Liver (tissue), 9 donors: ENCODE results near the gene RPL34. TPM values are rescaled to one million over a fixed set of nuclear protein-coding genes. Genes with fewer than 3 reads are reported as not detected.

Experiments
- DNase-seq: peaks from one replicate; pipeline ENCODE4 v3.0.0-alpha.2; 2017; ENCODE audit warnings: low spot score
- H3K27ac ChIP-seq, 2 donors: one replicate each; pipeline ENCODE4 v1.7.0; 2013; ENCODE audit warnings: inconsistent platforms in 2 of 2, low read length in 2 of 2, control low read depth in 1 of 2, low read depth in 1 of 2, mild to moderate bottlenecking in 1 of 2
- H3K27me3 ChIP-seq, 4 donors: one replicate each; pipeline versions ENCODE4 v1.6.1 to v1.7.0; 2013; ENCODE audit warnings: low read length in 3 of 4, inconsistent platforms in 1 of 4, mild to moderate bottlenecking in 1 of 4, moderate library complexity in 1 of 4; ENCODE audit not compliant: control insufficient read depth in 4 of 4, insufficient read depth in 4 of 4
- H3K36me3 ChIP-seq, 4 donors: one replicate each; pipeline versions ENCODE4 v1.6.1 to v1.7.0; 2013; ENCODE audit warnings: low read length in 3 of 4, mild to moderate bottlenecking in 3 of 4, low read depth in 1 of 4, moderate library complexity in 1 of 4; ENCODE audit not compliant: control insufficient read depth in 4 of 4, insufficient read depth in 3 of 4
- H3K4me1 ChIP-seq, 4 donors: one replicate each; pipeline versions ENCODE4 v1.6.1 to v1.7.0; 2013; ENCODE audit warnings: low read length in 3 of 4, mild to moderate bottlenecking in 3 of 4, moderate library complexity in 1 of 4; ENCODE audit not compliant: control insufficient read depth in 4 of 4, insufficient read depth in 4 of 4
- H3K4me3 ChIP-seq, 3 donors: one replicate each; pipeline versions ENCODE4 v1.6.1 to v1.7.0; 2013; ENCODE audit warnings: low read length in 3 of 3, control low read depth in 1 of 3, low read depth in 1 of 3, mild to moderate bottlenecking in 1 of 3
- H3K9ac ChIP-seq, 2 donors: one replicate each; pipeline ENCODE4 v1.7.0; 2013; ENCODE audit warnings: low read length in 2 of 2, mild to moderate bottlenecking in 2 of 2, moderate library complexity in 2 of 2, control low read depth in 1 of 2, low read depth in 1 of 2
- H3K9me3 ChIP-seq, 4 donors: one replicate each; pipeline versions ENCODE4 v1.6.1 to v1.7.0; 2013; ENCODE audit warnings: low read length in 3 of 4; ENCODE audit not compliant: control insufficient read depth in 4 of 4
- EGR1 ChIP-seq, 2 donors: IDR thresholded peaks; 2 replicates each; pipeline ENCODE4 v1.6.1; 2016 to 2018; ENCODE audit warnings: antibody characterized with exemption in 2 of 2, low read depth in 2 of 2
- FOXA1 ChIP-seq: IDR thresholded peaks from 2 replicates; pipeline ENCODE4 v1.6.1; 2016; ENCODE audit warnings: antibody characterized with exemption
- FOXA2 ChIP-seq: IDR thresholded peaks from 2 replicates; pipeline ENCODE4 v1.6.1; 2016; ENCODE audit warnings: antibody characterized with exemption
- GABPA ChIP-seq, 2 donors: IDR thresholded peaks in 1 of 2; conservative IDR thresholded peaks in 1 of 2; 2 replicates each; pipeline ENCODE4 v1.6.1; 2016; ENCODE audit warnings: antibody characterized with exemption in 2 of 2, mild to moderate bottlenecking in 1 of 2, moderate library complexity in 1 of 2
- HNF4G ChIP-seq: IDR thresholded peaks from 2 replicates; pipeline ENCODE4 v1.6.1; 2016; ENCODE audit warnings: antibody characterized with exemption
- JUND ChIP-seq, 2 donors: IDR thresholded peaks; 2 replicates each; pipeline ENCODE4 v1.6.1; 2016; ENCODE audit warnings: antibody characterized with exemption in 2 of 2
- NR2F2 ChIP-seq: IDR thresholded peaks from 2 replicates; pipeline ENCODE4 v1.6.1; 2016; ENCODE audit warnings: antibody characterized with exemption
- RAD21 ChIP-seq, 2 donors: IDR thresholded peaks; 2 replicates each; pipeline ENCODE4 v1.6.1; 2016; ENCODE audit warnings: antibody characterized with exemption in 2 of 2, mild to moderate bottlenecking in 2 of 2
- RXRA ChIP-seq, 2 donors: IDR thresholded peaks; 2 replicates each; pipeline ENCODE4 v1.6.1; 2017 to 2018; ENCODE audit warnings: antibody characterized with exemption in 2 of 2, mild to moderate bottlenecking in 1 of 2
- SP1 ChIP-seq: IDR thresholded peaks from 2 replicates; pipeline ENCODE4 v1.6.1; 2018; ENCODE audit warnings: antibody characterized with exemption, mild to moderate bottlenecking
- TAF1 ChIP-seq: conservative IDR thresholded peaks from 2 replicates; pipeline ENCODE4 v1.6.1; 2016; ENCODE audit warnings: antibody characterized with exemption, mild to moderate bottlenecking
- YY1 ChIP-seq: IDR thresholded peaks from 2 replicates; pipeline ENCODE4 v1.6.1; 2016; ENCODE audit warnings: antibody characterized with exemption, mild to moderate bottlenecking
- WGBS: extraction: QIAGEN DNeasy Blood & Tissue Kit; methylation state at CpG from one replicate; pipeline ENCODE4 v1.1.7; 2013; 5-methylcytosine and 5-hydroxymethylcytosine counted together
- polyA plus RNA-seq, 2 donors: library from polyadenylated mRNA; stranded (reverse) in 1 of 2; unstranded in 1 of 2; fragments of 200-250 nt in 1 of 2; fragments of >200 nt in 1 of 2; fragmentation: Nextera tagmentation in 1 of 2; extraction: Ambion mirVana in 1 of 2; gene quantifications; one replicate each; pipeline versions ENCODE4 v1.2.1 to v1.2.3, GENCODE V29; 2013 to 2015
- total RNA-seq, 2 donors: library from RNA; depleted of rRNA; stranded (reverse); fragments of >200 nt; gene quantifications; one replicate each; pipeline ENCODE4 v1.2.3, GENCODE V29; 2014
- TF ChIP-seq, protein P1 (sequence below): IDR thresholded peaks from 2 replicates; pipeline ENCODE4 v1.6.1; 2016; ENCODE audit warnings: antibody characterized with exemption, mild to moderate bottlenecking
- TF ChIP-seq, protein P2 (sequence below): IDR thresholded peaks from 2 replicates; pipeline ENCODE4 v1.6.1; 2016; ENCODE audit warnings: antibody characterized with exemption
- TF ChIP-seq, protein P3 (sequence below): IDR thresholded peaks from 2 replicates; pipeline ENCODE4 v1.6.1; 2016; ENCODE audit warnings: antibody characterized with exemption
- donor health status: healthy.
- donor health status: healthy.
- donor health status: healthy.
- donor health status: healthy.
- donor health status: healthy.

The RPL34 gene
- total and polyA plus RNA-seq, 4 donors: 138 to 1,016 (median 510) TPM

DNA sequence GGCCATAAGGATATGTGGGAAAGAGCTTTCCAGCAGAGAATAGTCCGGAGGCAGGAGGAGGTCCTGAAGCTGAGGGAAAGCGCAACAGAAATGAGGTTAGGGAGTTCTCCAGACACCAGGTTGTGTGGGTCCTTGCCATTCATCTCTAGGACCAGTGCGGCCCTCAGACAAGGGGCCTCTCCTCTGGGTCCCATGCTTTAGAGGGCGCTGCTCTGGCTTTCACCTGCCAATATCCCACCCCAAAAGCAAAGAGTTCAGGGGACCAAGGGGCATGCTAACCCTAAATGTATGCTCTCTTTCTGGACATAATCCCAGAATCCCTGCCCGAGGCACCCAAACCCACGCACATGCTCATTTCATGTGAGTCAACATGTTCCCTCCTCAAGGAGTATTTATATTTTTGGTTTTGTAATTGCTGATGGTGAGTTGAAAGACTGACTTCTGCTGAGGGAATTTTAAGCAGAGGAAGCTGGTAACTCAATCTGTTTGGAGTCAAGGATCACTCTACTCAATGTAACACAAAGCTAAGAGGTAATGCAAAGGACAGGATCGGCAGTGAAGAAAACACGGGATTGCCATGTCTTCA is 14.8 kb downstream of the RPL34 start:
- no peak overlapping the region for H3K9ac ChIP-seq
- TF ChIP-seq RAD21 (IDR thresholded peaks at IDR 0.05) (no peak), EGR1 (IDR thresholded peaks at IDR 0.05; ENCODE audit: low read depth in 2 of 2) (no peak), NR2F2 (no peak), HNF4G (no peak), YY1 (no peak), GABPA (IDR thresholded peaks at IDR 0.05 in 1 of 2, conservative IDR thresholded peaks at IDR 0.05 in 1 of 2) (no peak), FOXA2 (no peak), RXRA (IDR thresholded peaks at IDR 0.05) (no peak), FOXA1 (no peak)
- TF ChIP-seq, protein P1, sequence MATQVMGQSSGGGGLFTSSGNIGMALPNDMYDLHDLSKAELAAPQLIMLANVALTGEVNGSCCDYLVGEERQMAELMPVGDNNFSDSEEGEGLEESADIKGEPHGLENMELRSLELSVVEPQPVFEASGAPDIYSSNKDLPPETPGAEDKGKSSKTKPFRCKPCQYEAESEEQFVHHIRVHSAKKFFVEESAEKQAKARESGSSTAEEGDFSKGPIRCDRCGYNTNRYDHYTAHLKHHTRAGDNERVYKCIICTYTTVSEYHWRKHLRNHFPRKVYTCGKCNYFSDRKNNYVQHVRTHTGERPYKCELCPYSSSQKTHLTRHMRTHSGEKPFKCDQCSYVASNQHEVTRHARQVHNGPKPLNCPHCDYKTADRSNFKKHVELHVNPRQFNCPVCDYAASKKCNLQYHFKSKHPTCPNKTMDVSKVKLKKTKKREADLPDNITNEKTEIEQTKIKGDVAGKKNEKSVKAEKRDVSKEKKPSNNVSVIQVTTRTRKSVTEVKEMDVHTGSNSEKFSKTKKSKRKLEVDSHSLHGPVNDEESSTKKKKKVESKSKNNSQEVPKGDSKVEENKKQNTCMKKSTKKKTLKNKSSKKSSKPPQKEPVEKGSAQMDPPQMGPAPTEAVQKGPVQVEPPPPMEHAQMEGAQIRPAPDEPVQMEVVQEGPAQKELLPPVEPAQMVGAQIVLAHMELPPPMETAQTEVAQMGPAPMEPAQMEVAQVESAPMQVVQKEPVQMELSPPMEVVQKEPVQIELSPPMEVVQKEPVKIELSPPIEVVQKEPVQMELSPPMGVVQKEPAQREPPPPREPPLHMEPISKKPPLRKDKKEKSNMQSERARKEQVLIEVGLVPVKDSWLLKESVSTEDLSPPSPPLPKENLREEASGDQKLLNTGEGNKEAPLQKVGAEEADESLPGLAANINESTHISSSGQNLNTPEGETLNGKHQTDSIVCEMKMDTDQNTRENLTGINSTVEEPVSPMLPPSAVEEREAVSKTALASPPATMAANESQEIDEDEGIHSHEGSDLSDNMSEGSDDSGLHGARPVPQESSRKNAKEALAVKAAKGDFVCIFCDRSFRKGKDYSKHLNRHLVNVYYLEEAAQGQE: no peak
- TF ChIP-seq, protein P2, sequence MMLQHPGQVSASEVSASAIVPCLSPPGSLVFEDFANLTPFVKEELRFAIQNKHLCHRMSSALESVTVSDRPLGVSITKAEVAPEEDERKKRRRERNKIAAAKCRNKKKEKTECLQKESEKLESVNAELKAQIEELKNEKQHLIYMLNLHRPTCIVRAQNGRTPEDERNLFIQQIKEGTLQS: no peak
- H3K27ac ChIP-seq: no peak overlapping the region
- DNase-seq: no peak
- peaks cover 0 to 1% (median 0%) of the 10 kb centered on the region in 4 donors for H3K4me1 ChIP-seq
- 84% methylated on average over 8 of the region's 8 CpGs for WGBS
- peaks cover 7 to 45% (median 43%) of the 10 kb centered on the region in 4 donors for H3K36me3 ChIP-seq
- no peaks in the 10 kb centered on the region for H3K27me3 ChIP-seq
- H3K4me3 ChIP-seq: no peak overlapping the region
- H3K9me3 ChIP-seq: no peaks in the 10 kb centered on the region

DNA sequence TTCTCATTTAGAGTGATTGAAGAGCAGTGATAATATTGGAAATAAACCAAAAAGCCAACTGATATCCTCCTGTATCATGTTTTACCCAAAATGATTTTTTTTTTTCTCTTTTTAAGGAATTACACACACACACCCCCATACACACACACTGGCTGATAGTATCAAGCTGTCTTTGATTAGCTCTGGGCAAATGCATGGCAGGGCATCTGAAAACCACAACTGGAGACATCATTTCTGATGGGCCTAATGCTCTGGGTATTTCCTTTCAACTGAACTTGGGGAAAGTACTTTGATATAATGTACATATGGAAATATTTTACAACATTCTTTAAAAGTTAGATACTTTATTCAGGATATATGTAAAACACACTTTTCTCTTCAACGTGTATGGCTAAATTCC is 15.9 kb downstream of the RPL34 start:
- H3K36me3 ChIP-seq: peaks cover 7 to 40% (median 35%) of the 10 kb centered on the region in 4 donors

DNA sequence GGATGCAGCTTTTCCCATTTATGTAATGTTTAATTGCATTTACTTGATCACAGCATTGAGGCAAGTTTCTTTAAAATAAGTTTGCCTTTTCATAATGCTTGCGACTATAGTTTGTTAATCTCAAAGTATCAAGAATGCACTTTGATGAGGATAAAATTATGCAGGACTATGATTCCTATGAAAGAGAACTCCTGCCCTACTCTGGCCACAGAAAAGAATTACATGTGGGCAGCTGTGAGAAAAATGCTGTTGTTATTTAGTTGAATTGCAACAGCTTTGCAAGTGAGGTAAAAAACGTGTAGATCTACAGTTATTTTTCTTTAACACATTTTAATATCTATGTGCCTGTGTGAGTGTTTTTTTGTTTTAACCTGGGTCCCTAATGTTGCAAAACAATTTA is 17.5 kb downstream of the RPL34 start:
- H3K4me3 ChIP-seq: no peak overlapping the region
- H3K27ac ChIP-seq: no peak overlapping the region
- WGBS: 57% methylated on average over 2 of the region's 2 CpGs
- peaks cover 0 to 1% (median 0%) of the 10 kb centered on the region in 4 donors for H3K4me1 ChIP-seq
- H3K9ac ChIP-seq: no peak overlapping the region
- H3K36me3 ChIP-seq: peaks cover 0 to 26% (median 23%) of the 10 kb centered on the region in 4 donors
- TF ChIP-seq, protein P2: no peak
- TF ChIP-seq SP1: no peak
- TF ChIP-seq FOXA2: no peak
- no peak for TF ChIP-seq YY1
- no peak for TF ChIP-seq EGR1 (IDR thresholded peaks at IDR 0.05; ENCODE audit: low read depth in 2 of 2)
- TF ChIP-seq, protein P3, sequence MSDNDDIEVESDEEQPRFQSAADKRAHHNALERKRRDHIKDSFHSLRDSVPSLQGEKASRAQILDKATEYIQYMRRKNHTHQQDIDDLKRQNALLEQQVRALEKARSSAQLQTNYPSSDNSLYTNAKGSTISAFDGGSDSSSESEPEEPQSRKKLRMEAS: no peak
- TF ChIP-seq JUND (IDR thresholded peaks at IDR 0.05): no peak
- H3K27me3 ChIP-seq: no peaks in the 10 kb centered on the region
- H3K9me3 ChIP-seq: no peaks in the 10 kb centered on the region
- no peak for DNase-seq

More for the DNA sequence above, 15.9 kb downstream of the RPL34 start:
- Histone ChIP-seq H3K4me3 (no peak overlapping the region), H3K9ac (no peak overlapping the region), H3K4me1 (peaks cover 0 to 1% (median 0%) of the 10 kb centered on the region in 4 donors), H3K27ac (no peak overlapping the region), H3K9me3 (no peaks in the 10 kb centered on the region), H3K27me3 (no peaks in the 10 kb centered on the region)
- WGBS: 89% methylated on average over 1 of the region's 1 CpG
- TF ChIP-seq EGR1 (IDR thresholded peaks at IDR 0.05; ENCODE audit: low read depth in 2 of 2): no peak
- TF ChIP-seq FOXA2: no peak
- TF ChIP-seq FOXA1: no peak
- TF ChIP-seq TAF1: no peak
- no peak for DNase-seq
